NCI-H1694 (cell line): Measurements from ENCODE around the gene FBXO3.
A peak's percentile ranks its signal among the peaks of the same experiment; 100 is the strongest.
"Not testable (repeated sequence)": the region's sequence is repeated elsewhere in the genome, so short reads cannot be mapped to it uniquely, and the experiment has no call there.

Source experiments
- DNase-seq: peaks from one replicate; lab custom pipeline; 2025; lab: John Stamatoyannopoulos, UW

Gene FBXO3

GRCh38 chr11:33773987-33774735 lies at the start of gene FBXO3:
Gene FBXO3 (minus strand): TSS chr11:33774520. CDS start chr11:33774497, 23 bp downstream.
- DNase-seq = peak; percentile 68

GRCh38 chr11:33822981-33823380 lies 48.7 kb upstream of the FBXO3 start:
- not testable (repeated sequence) for DNase-seq

- no peak for DNase-seq
These were observed 45.1 kb upstream of the FBXO3 start for GRCh38 chr11:33819278-33820035.

GRCh38 chr11:33808228-33808828 lies 34.0 kb upstream of the FBXO3 start:
- peak; percentile 75 for DNase-seq

- DNase-seq = no peak
These were observed 30.2 kb upstream of the FBXO3 start for GRCh38 chr11:33804471-33804870.

GRCh38 chr11:33802194-33802950 lies 28.1 kb upstream of the FBXO3 start:
- DNase-seq = peak; percentile 86

- no peak for DNase-seq
These were observed 27.5 kb upstream of the FBXO3 start for GRCh38 chr11:33801821-33802193.

GRCh38 chr11:33797879-33798278 lies 23.6 kb upstream of the FBXO3 start:
- no peak for DNase-seq

- DNase-seq = no peak
These were observed 15.7 kb upstream of the FBXO3 start for GRCh38 chr11:33790040-33790439.

- DNase-seq = not testable (repeated sequence)
These were observed 13.8 kb upstream of the FBXO3 start for GRCh38 chr11:33788095-33788494.

GRCh38 chr11:33787076-33787475 lies 12.8 kb upstream of the FBXO3 start:
- DNase-seq = no peak

- DNase-seq = no peak
These were observed 11.3 kb upstream of the FBXO3 start for GRCh38 chr11:33785609-33786008.

- DNase-seq = no peak
These were observed 5.7 kb upstream of the FBXO3 start for GRCh38 chr11:33779849-33780528.

GRCh38 chr11:33778675-33779074 lies 4.4 kb upstream of the FBXO3 start:
- peak; percentile 81 for DNase-seq

GRCh38 chr11:33777906-33778305 lies 3.6 kb upstream of the FBXO3 start:
- DNase-seq = no peak

- DNase-seq = no peak
These were observed 1.6 kb upstream of the FBXO3 start for GRCh38 chr11:33775832-33776470.

- no peak for DNase-seq
These were observed 1.1 kb upstream of the FBXO3 start for GRCh38 chr11:33775467-33775807.

GRCh38 chr11:33774736-33775466 lies 581 bp upstream of the FBXO3 start:
- DNase-seq = peak; percentile 17

GRCh38 chr11:33773404-33773986 lies 825 bp downstream of the FBXO3 start:
- DNase-seq = no peak

GRCh38 chr11:33772870-33773269 lies 1.4 kb downstream of the FBXO3 start:
- no peak for DNase-seq
